ENCODE measurements around the gene ZNF48.
A peak's percentile ranks its signal among the peaks of the same experiment; 100 is the strongest.

ZNF48 gene

GRCh38 chr16:30413112-30413806, 18.0 kb downstream of the ZNF48 start:
- no peaks in the 10 kb centered on the region for H3K9me3 ChIP-seq (ENCODE audit: insufficient read depth, low read length)
- H3K79me2 ChIP-seq (ENCODE audit: insufficient read depth, low read length): 0 out of 2 replicates have a peak, but pooled peaks cover 4% of the 10 kb centered on the region
- H4K20me1 ChIP-seq (ENCODE audit: low read depth, low read length): no peaks in the 10 kb centered on the region
- H3K4me3 ChIP-seq (ENCODE audit: insufficient read depth, low read length, poor library complexity, severe bottlenecking): no peak overlapping the region
- H3K4me2 ChIP-seq (ENCODE audit: low read depth, low read length, poor library complexity, severe bottlenecking): no peak overlapping the region
- H3K9ac ChIP-seq (ENCODE audit: low read length): no peak overlapping the region
- H3K36me3 ChIP-seq (ENCODE audit: low read length): peaks cover 3% of the 10 kb centered on the region; the same call in 1 of the 2 replicates
- H3F3A ChIP-seq (ENCODE audit: insufficient read depth): peaks cover 28% of the 10 kb centered on the region
- no peaks in the 10 kb centered on the region for H3K9me2 ChIP-seq (replicated peaks; ENCODE audit: insufficient read depth, low read length)
- H3K27ac ChIP-seq (ENCODE audit: low read depth, low read length): no peak overlapping the region
- no peaks in the 10 kb centered on the region for H3K27me3 ChIP-seq (ENCODE audit: low read length)
- no peak overlapping the region for H2AFZ ChIP-seq (ENCODE audit: low read depth, low read length, severe bottlenecking)
- no peak for TF ChIP-seq CTCF (IDR thresholded peaks at IDR 0.05; ENCODE audit: insufficient read depth, low read length, poor library complexity, severe bottlenecking)
- no peak for TF ChIP-seq EZH2phosphoT487 (conservative IDR thresholded peaks at IDR 0.05; ENCODE audit: low read length)

DNA sequence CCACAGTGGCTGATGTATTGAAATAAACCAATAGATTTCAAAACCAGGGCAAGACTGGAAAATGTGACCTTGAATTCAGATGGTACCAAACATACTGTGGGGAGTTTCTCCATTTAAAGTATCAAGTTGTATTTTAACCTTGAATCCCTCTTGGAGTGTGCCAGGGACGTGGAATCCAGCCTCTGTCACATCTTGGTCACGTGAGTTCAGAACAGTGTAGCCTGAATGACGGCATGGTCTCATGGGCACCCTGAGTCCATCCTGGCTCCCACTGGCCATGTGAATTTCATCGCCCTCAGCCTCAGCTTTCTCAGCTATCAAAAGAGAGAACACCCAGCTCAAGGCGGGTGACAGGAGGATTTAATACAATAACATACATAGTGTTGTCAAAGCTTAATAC, 18.9 kb downstream of the ZNF48 start:
- Histone ChIP-seq H3K9ac (ENCODE audit: low read length) (no peak overlapping the region), H3K4me2 (ENCODE audit: low read depth, low read length, poor library complexity, severe bottlenecking) (no peak overlapping the region), H3K27ac (ENCODE audit: low read depth, low read length) (no peak overlapping the region), H3K9me3 (ENCODE audit: insufficient read depth, low read length) (no peaks in the 10 kb centered on the region), H3F3A (ENCODE audit: insufficient read depth) (peaks cover 30% of the 10 kb centered on the region), H3K27me3 (ENCODE audit: low read length) (no peaks in the 10 kb centered on the region), H3K9me2 (replicated peaks; ENCODE audit: insufficient read depth, low read length) (no peaks in the 10 kb centered on the region), H2AFZ (ENCODE audit: low read depth, low read length, severe bottlenecking) (no peak overlapping the region), H4K20me1 (ENCODE audit: low read depth, low read length) (no peaks in the 10 kb centered on the region), H3K36me3 (ENCODE audit: low read length) (peaks cover 3% of the 10 kb centered on the region; the same call in 1 of the 2 replicates), H3K4me3 (ENCODE audit: insufficient read depth, low read length, poor library complexity, severe bottlenecking) (no peak overlapping the region), H3K79me2 (ENCODE audit: insufficient read depth, low read length) (0 out of 2 replicates have a peak, but pooled peaks cover 4% of the 10 kb centered on the region)
- TF ChIP-seq EZH2phosphoT487 (conservative IDR thresholded peaks at IDR 0.05; ENCODE audit: low read length) (no peak), CTCF (IDR thresholded peaks at IDR 0.05; ENCODE audit: insufficient read depth, low read length, poor library complexity, severe bottlenecking) (no peak)

GRCh38 chr16:30416047-30416603, 20.9 kb downstream of the ZNF48 start:
- no peaks in the 10 kb centered on the region for H3K27me3 ChIP-seq (ENCODE audit: low read length)
- H3F3A ChIP-seq (ENCODE audit: insufficient read depth): peaks cover 38% of the 10 kb centered on the region
- H3K9me2 ChIP-seq (replicated peaks; ENCODE audit: insufficient read depth, low read length): no peaks in the 10 kb centered on the region

More at GRCh38 chr16:30416047-30416603, 20.9 kb downstream of the ZNF48 start:
- Histone ChIP-seq H3K79me2 (ENCODE audit: insufficient read depth, low read length) (0 out of 2 replicates have a peak, but pooled peaks cover 4% of the 10 kb centered on the region), H3K4me2 (ENCODE audit: low read depth, low read length, poor library complexity, severe bottlenecking) (no peak overlapping the region), H3K9ac (ENCODE audit: low read length) (no peak overlapping the region), H2AFZ (ENCODE audit: low read depth, low read length, severe bottlenecking) (no peak overlapping the region), H3K27ac (ENCODE audit: low read depth, low read length) (peak overlapping the region; percentile 16; the same call in 1 of the 2 replicates), H3K9me3 (ENCODE audit: insufficient read depth, low read length) (no peaks in the 10 kb centered on the region), H4K20me1 (ENCODE audit: low read depth, low read length) (no peaks in the 10 kb centered on the region), H3K36me3 (ENCODE audit: low read length) (peaks cover 3% of the 10 kb centered on the region; the same call in 1 of the 2 replicates), H3K4me3 (ENCODE audit: insufficient read depth, low read length, poor library complexity, severe bottlenecking) (no peak overlapping the region)
- TF ChIP-seq CTCF (IDR thresholded peaks at IDR 0.05; ENCODE audit: insufficient read depth, low read length, poor library complexity, severe bottlenecking) (no peak), EZH2phosphoT487 (conservative IDR thresholded peaks at IDR 0.05; ENCODE audit: low read length) (no peak)
